GM18517 (cell line): ENCODE data around the gene ALDH8A1.

ENCODE experiments used
- ATAC-seq: cut with Tn5 transposase; IDR thresholded peaks from one replicate; pipeline ENCODE4 v1.9.1; 2021; ENCODE audit warnings: mild to moderate bottlenecking, moderate library complexity; ENCODE audit not compliant: unreplicated experiment

ALDH8A1 gene

DNA sequence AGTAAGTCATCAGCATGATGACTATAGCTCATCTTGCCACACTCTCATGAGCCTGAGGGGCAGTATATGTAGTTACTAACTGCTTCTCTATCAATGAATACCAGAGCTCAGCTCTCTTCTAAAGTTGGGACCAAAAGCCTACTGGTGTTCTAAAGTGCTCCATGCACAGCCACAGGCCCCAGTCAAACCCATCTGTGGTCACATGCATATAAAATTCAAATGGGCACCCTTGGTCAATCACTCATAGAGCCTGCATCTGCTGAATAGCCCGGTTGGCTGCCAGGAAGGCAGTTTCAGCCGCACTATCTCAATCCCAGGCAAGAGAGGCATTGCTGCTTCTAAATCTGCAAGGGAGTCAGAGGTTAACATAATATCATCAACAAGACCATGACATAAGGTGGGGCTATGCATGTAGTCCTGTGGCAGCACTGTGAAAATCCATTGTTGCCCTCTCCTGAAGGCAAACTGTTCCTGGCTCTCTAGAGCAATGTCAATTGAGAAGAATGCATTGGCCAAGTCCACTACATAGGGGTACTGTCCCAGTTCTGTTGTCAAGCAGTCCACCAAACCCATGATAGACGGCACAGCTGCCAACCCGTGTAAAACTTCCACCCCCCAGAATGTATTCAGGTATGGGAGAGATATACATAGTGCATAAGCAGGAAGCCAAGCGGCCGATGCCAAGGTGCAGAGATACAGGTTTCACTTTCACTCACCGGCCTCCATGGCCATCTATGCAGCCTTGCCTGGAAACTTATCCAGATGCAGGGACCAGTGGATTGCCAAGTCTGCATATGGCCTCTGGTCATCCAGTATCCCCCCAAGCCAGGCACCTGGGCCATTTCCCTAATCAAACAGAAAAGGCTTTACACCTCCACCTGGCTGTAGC, 76.2 kb downstream of the ALDH8A1 start:
- ATAC-seq: no peak

DNA sequence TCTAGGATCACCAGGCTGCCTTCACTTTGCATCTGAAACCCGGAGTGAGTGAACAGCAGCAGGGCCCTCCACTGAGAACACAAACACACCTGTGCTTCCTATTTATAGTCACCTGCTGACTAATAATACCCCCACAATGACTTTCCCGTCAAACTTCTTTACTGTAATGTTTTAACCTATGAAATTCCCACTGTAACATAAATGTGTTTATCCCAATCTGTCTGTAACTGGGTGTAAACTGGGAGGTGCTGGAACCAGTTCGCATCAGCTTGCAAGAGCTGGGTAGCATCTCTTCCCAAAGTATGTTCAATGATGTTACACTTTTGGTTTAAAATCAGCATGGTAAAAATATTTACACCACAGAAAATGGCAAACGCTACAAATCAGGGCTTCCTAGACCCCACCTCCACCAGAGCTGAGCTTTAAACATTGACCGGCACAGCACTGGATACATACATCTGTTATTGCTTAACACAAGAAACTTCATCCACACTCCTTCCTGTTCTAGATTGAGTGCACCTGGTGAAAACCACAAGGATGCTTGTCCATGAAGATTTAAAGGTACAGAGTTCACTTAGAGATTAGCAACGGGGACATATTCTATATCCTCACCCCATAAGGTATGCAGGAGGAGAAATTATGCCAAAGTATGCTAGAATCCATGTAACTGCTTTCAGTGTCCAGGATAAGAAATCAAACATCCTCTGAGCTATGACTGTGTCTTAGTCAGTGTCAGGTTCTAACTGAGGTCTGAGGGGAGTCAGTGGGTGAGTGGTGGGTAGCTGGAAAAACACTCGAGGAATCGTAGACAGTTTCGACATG, 79.0 kb downstream of the ALDH8A1 start:
- ATAC-seq: peak; percentile 91

DNA sequence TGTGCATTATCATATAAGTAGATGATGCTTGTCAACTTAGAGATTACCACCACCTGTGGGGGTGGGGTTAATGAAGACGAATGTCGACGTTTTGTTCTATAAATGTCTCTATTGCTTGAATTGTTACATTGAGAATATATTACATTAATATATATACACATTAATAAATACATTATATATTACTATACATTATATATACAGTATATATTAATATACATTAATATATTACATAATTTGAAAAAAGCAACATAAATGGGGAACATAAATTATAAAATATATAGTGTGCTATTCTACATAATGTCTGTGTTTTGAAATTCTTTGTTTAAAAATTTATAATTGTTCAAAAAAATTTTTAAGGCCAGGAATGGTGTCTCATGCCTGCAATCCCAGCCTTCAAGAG, 81.1 kb downstream of the ALDH8A1 start:
- no peak for ATAC-seq
